BLaER1 treated with 17β-estradiol and CSF1 and Interleukin-3, amounts not matched to agents 10 nM and 100 nM (cell line): ENCODE measurements around the gene XYLT2.
A peak's percentile ranks its signal among the peaks of the same experiment; 100 is the strongest.
"Not testable (repeated sequence)": the region's sequence is repeated elsewhere in the genome, so short reads cannot be mapped to it uniquely, and the experiment has no call there.

Source experiments
- H3K27ac ChIP-seq, 11 experiments: shearing (Covaris generic); formaldehyde crosslinking; 2 replicates each; pipeline ENCODE4 v1.8.1; 2022
- H3K27me3 ChIP-seq, 11 experiments: shearing (Covaris generic); formaldehyde crosslinking; 2 replicates each; pipeline ENCODE4 v1.8.1; 2022
- H3K36me3 ChIP-seq, 11 experiments: shearing (Covaris generic); formaldehyde crosslinking; 2 replicates each; pipeline ENCODE4 v1.8.1; 2022
- H3K4me1 ChIP-seq, 10 experiments: shearing (Covaris generic); formaldehyde crosslinking; 2 replicates each; pipeline ENCODE4 v1.8.1; 2022
- H3K4me2 ChIP-seq, 11 experiments: shearing (Covaris generic); formaldehyde crosslinking; 2 replicates each; pipeline ENCODE4 v1.8.1; 2022
- H3K4me3 ChIP-seq, 10 experiments: shearing (Covaris generic); formaldehyde crosslinking; 2 replicates each; pipeline ENCODE4 v1.8.1; 2022
- H3K9ac ChIP-seq, 11 experiments: shearing (Covaris generic); formaldehyde crosslinking; 2 replicates each; pipeline ENCODE4 v1.8.1; 2022
- H3K9me3 ChIP-seq, 11 experiments: shearing (Covaris generic); formaldehyde crosslinking; replicated peaks in 1 of 11; 2 replicates each; pipeline ENCODE4 v1.8.1; 2022
- H4K20me1 ChIP-seq, 11 experiments: shearing (Covaris generic); formaldehyde crosslinking; 2 replicates each; pipeline ENCODE4 v1.8.1; 2022
- Cebpa-rat ChIP-seq, 11 experiments: shearing (Covaris generic); IDR thresholded peaks; 2 replicates each; pipeline ENCODE4 v1.8.1; 2022

The XYLT2 gene

DNA sequence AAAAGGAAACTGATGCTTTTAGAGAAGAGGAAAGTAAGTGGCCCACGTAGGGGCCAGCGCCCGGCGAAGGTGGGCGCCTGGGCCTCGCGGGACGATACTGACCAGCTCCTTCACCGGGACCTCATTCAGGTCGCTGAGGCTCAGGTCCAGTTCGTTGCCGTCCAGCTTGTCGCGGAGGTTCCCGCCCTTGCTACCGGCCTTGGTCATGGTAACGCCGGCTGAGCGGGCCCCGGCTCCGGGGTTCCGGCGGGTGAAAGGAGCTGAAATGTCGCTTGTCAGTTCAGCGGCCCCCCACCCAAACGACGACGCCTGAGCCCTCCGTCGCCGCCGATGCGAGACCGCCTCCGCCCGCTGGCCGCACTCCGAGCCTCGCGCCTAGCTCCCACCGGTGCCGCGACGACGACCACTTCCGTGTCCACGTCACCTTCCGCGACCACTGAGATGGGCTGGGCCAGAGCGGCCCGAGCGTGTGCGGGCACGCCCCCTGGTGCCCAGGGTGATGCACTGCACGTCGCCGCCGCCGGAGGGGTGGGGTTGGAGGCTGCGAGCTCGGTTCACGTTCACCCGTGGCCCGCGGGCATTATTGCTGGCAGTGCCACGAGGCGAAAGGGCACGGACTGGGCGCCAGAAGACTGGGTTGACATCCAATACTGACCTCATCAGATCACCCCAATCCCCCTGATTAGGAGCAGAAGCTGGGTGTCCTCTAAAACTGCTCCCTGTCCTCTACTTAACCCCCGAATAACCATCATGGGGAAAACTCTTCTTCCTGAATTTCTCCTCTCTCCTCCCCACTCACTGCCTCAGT, 51.4 kb downstream of the XYLT2 start, which contains the start of gene LRRC59:
TSS of gene LRRC59 (minus strand) at position 413 of the 808 bp plus-strand sequence. CDS start at position 207, 206 bp downstream.
- H4K20me1 ChIP-seq, result peaks cover 43 to 49% (median 44%) of the 10 kb centered on the region in 11 experiments; a peak in 21 of 22 replicates
- peaks cover 19 to 26% (median 22%) of the 10 kb centered on the region in 10 experiments for H3K4me1 ChIP-seq
- TF ChIP-seq Cebpa-rat (IDR thresholded peaks at IDR 0.05), result no peak
- peaks cover 28 to 38% (median 36%) of the 10 kb centered on the region in 11 experiments for H3K36me3 ChIP-seq
- peak within 1 kb of the TSS; percentile 90 to 99 (median 95) for H3K9ac ChIP-seq
- peak within 1 kb of the TSS; percentile 88 to 97 (median 93) for H3K27ac ChIP-seq
- H3K27me3 ChIP-seq, result no peaks in the 10 kb centered on the region
- H3K4me3 ChIP-seq, result peak within 1 kb of the TSS; percentile 82 to 98 (median 91)
- H3K4me2 ChIP-seq, result peak within 1 kb of the TSS; percentile 88 to 98 (median 96)
- H3K9me3 ChIP-seq, result peaks cover 9 to 19% (median 18%) of the 10 kb centered on the region in 11 experiments; a peak in 18 of 22 replicates

GRCh38 chr17:50397919-50398285, 52.0 kb downstream of the XYLT2 start:
- Histone ChIP-seq H3K9ac (peak overlapping the region; percentile 90 to 99 (median 95); a peak in 14 of 22 replicates), H3K4me2 (peak overlapping the region; percentile 80 to 98 (median 95)), H4K20me1 (peaks cover 37 to 43% (median 38%) of the 10 kb centered on the region in 11 experiments; a peak in 21 of 22 replicates), H3K9me3 (peaks cover 9 to 19% (median 18%) of the 10 kb centered on the region in 11 experiments; a peak in 18 of 22 replicates), H3K4me1 (peaks cover 19 to 26% (median 22%) of the 10 kb centered on the region in 10 experiments), H3K27ac (peak overlapping the region in 6 of 11 experiments; percentile 89 to 96 (median 94); a peak in 6 of 22 replicates), H3K27me3 (no peaks in the 10 kb centered on the region), H3K4me3 (peak overlapping the region in 8 of 10 experiments; percentile 82 to 96 (median 91); a peak in 11 of 20 replicates), H3K36me3 (peaks cover 23 to 32% (median 30%) of the 10 kb centered on the region in 11 experiments)
- no peak for TF ChIP-seq Cebpa-rat (IDR thresholded peaks at IDR 0.05)

- H3K36me3 ChIP-seq, result peaks cover 15 to 25% (median 23%) of the 10 kb centered on the region in 11 experiments
- H3K4me3 ChIP-seq, H3K27ac ChIP-seq, H3K9ac ChIP-seq, H3K4me2 ChIP-seq, H3K27me3 ChIP-seq: not testable (repeated sequence)
- peaks cover 9 to 19% (median 18%) of the 10 kb centered on the region in 11 experiments; a peak in 18 of 22 replicates for H3K9me3 ChIP-seq
- H3K4me1 ChIP-seq, result peaks cover 19 to 26% (median 22%) of the 10 kb centered on the region in 10 experiments
- peaks cover 29 to 35% (median 32%) of the 10 kb centered on the region in 11 experiments; a peak in 21 of 22 replicates for H4K20me1 ChIP-seq
These were observed 52.7 kb downstream of the XYLT2 start for GRCh38 chr17:50398672-50399071.

DNA sequence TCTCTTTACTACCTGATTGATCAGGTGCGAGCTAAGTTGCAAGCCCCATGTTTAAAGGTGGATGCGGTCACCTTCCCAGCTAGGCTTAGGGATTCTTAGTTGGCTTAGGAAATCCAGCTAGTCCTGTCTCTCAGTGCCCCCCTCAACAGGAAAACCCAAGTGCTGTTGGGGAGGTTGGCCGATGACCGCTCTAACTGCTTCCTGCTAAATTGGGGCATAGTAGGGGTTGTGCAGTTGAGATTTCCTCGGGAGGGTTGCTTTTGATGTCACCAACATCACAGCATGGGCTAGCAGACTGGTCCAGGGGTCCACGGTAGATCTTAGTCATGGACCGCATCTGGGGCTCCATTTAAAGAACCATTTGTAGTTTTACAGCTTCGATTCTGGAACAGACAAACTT, 53.7 kb downstream of the XYLT2 start:
- H3K27ac ChIP-seq, H3K27me3 ChIP-seq, H3K9ac ChIP-seq, H3K4me2 ChIP-seq, H3K4me3 ChIP-seq: not testable (repeated sequence)
- peaks cover 19 to 24% (median 21%) of the 10 kb centered on the region in 10 experiments for H3K4me1 ChIP-seq
- peaks cover 9 to 19% (median 18%) of the 10 kb centered on the region in 11 experiments; a peak in 18 of 22 replicates for H3K9me3 ChIP-seq
- H4K20me1 ChIP-seq, result peaks cover 20 to 26% (median 23%) of the 10 kb centered on the region in 11 experiments; a peak in 21 of 22 replicates
- peaks cover 6 to 16% (median 13%) of the 10 kb centered on the region in 11 experiments for H3K36me3 ChIP-seq

GRCh38 chr17:50405351-50405750, 59.4 kb downstream of the XYLT2 start:
- H3K4me2 ChIP-seq, H3K4me3 ChIP-seq, H3K4me1 ChIP-seq, H3K9me3 ChIP-seq, H3K36me3 ChIP-seq, H4K20me1 ChIP-seq, H3K9ac ChIP-seq, H3K27ac ChIP-seq, H3K27me3 ChIP-seq: not testable (repeated sequence)

DNA sequence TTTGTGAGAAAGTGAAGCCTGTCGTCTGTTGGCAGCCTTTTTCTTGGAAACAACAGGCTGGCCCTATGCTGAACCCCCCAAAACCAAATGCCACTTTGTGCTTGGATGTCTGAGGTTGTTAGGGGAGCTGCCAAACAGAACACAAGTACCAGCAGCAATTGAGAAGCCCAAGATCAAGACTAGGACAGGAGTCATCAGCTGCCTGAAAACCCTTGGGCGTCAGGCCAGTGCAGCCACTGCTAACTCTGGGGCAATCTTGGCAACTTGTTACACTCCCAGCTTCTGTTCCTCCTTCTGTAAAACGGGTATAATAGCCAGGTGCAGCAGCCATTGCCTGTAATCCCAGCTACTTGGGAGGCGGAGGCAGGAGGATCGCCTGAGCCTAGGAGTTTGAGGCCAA, 60.7 kb downstream of the XYLT2 start:
- TF ChIP-seq Cebpa-rat (IDR thresholded peaks at IDR 0.05), result no peak
- H3K4me3 ChIP-seq, result no peak overlapping the region
- no peak overlapping the region for H3K27ac ChIP-seq
- H3K4me2 ChIP-seq, result no peak overlapping the region
- H3K9ac ChIP-seq, result no peak overlapping the region
- H4K20me1 ChIP-seq, result no peaks in the 10 kb centered on the region
- H3K36me3 ChIP-seq, result no peaks in the 10 kb centered on the region
- no peaks in the 10 kb centered on the region for H3K4me1 ChIP-seq
- no peaks in the 10 kb centered on the region for H3K9me3 ChIP-seq
- no peaks in the 10 kb centered on the region for H3K27me3 ChIP-seq

GRCh38 chr17:50407921-50408320, 62.0 kb downstream of the XYLT2 start:
- Histone ChIP-seq H3K27me3 (no peaks in the 10 kb centered on the region), H3K9me3 (no peaks in the 10 kb centered on the region), H3K4me3 (no peak overlapping the region), H4K20me1 (no peaks in the 10 kb centered on the region), H3K4me2 (no peak overlapping the region), H3K9ac (no peak overlapping the region), H3K4me1 (no peaks in the 10 kb centered on the region), H3K36me3 (no peaks in the 10 kb centered on the region), H3K27ac (no peak overlapping the region)
- TF ChIP-seq Cebpa-rat (IDR thresholded peaks at IDR 0.05), result no peak
